ENCODE results near the gene NTN5. TPM values are rescaled to one million over a fixed set of nuclear protein-coding genes. Genes with fewer than 3 reads are reported as not detected.

NTN5 gene
- total and polyA plus RNA-seq, 2 of the 4 experiments (the other 2 are of a cell fraction), result 0.19 TPM; not detected in 1

- Histone ChIP-seq H3K18ac (ENCODE audit: low read depth, low read length) (peak within 1 kb of the TSS; percentile 71), H3K23ac (ENCODE audit: low read depth, low read length) (peak within 1 kb of the TSS; percentile 64), H3K4me3 (ENCODE audit: insufficient read depth, low read depth, low read length) (peak within 1 kb of the TSS; percentile 62), H4K8ac (ENCODE audit: low read depth in 2 of 2, low read length in 2 of 2) (peak within 1 kb of the TSS; percentile 43 to 93), H2AK9ac (replicated peaks; ENCODE audit: low read depth, low read length, poor library complexity) (peak within 1 kb of the TSS; percentile 92), H3K79me1 (ENCODE audit: low read depth in 1 of 2, low read length in 2 of 2) (peaks cover 0 to 18% of the 10 kb centered on the region in 2 experiments; a peak in 3 of 4 replicates), H2BK20ac (ENCODE audit: low read depth, low read length) (peak within 1 kb of the TSS; percentile 81), H4K5ac (ENCODE audit: low read depth, low read length) (peak within 1 kb of the TSS; percentile 72), H3K27ac (ENCODE audit: insufficient read depth, low read length) (peak within 1 kb of the TSS; percentile 81), H3K27me3 (ENCODE audit: control insufficient read depth, insufficient read depth, low read length) (no peaks in the 10 kb centered on the region), H3K36me3 (ENCODE audit: control insufficient read depth, insufficient read depth, low read length) (no peaks in the 10 kb centered on the region; the same call in 1 of the 2 replicates), H4K20me1 (ENCODE audit: insufficient read depth, low read length) (peaks cover 4% of the 10 kb centered on the region; the same call in 1 of the 2 replicates), H2AFZ (replicated peaks; ENCODE audit: low read length, poor library complexity) (peak within 1 kb of the TSS; percentile 95), H2BK5ac (ENCODE audit: low read depth, low read length, poor library complexity, severe bottlenecking) (peak within 1 kb of the TSS; percentile 76), H4K91ac (ENCODE audit: insufficient read depth, low read depth, low read length) (peak within 1 kb of the TSS; percentile 77), H3K4me1 (ENCODE audit: control insufficient read depth, insufficient read depth, low read length) (peaks cover 28% of the 10 kb centered on the region), H2BK15ac (ENCODE audit: low read depth, low read length) (peak within 1 kb of the TSS; percentile 77; the same call in 2 of the 3 replicates), H3K9me3 (ENCODE audit: control insufficient read depth, insufficient read depth, low read length) (no peaks in the 10 kb centered on the region), H2AK5ac (ENCODE audit: low read depth, low read length) (peak within 1 kb of the TSS; percentile 78), H2BK120ac (ENCODE audit: low read depth, low read length) (peak within 1 kb of the TSS; percentile 50), H3K56ac (ENCODE audit: extremely low read depth, insufficient read depth, low read length) (peak within 1 kb of the TSS; percentile 84; the same call in 1 of the 2 replicates), H3K4me2 (ENCODE audit: low read depth, low read length) (peak within 1 kb of the TSS; percentile 91), H3K9ac (ENCODE audit: low read depth, low read length) (peak within 1 kb of the TSS; percentile 60), H3K14ac (replicated peaks; ENCODE audit: low read depth, low read length) (peak within 1 kb of the TSS; percentile 65), H3K4ac (ENCODE audit: low read depth, low read length) (peak within 1 kb of the TSS; percentile 96), H3K9me1 (ENCODE audit: insufficient read depth, low read length) (peaks cover 24% of the 10 kb centered on the region)
- intact Hi-C loops (cut with micrococcal nuclease), result no loop called here
- POLR2A ChIA-PET (ENCODE audit: unreplicated experiment), result interaction anchor here (0.6 to 0.7 kb wide), 3 partner anchors 18 to 174 kb away, joined by 3 read pairs; partner anchors contain the start of genes BCAT2, RPL18 and SPHK2
- CTCF ChIA-PET, result no interaction called here
- dilution Hi-C loops (cut with HindIII; ENCODE audit: low sequenced_read_pairs, unreplicated experiment), result no loop called here
- no TSS peak for BruUV-seq (replicated peaks)
- TF ChIP-seq CTCF (conservative IDR thresholded peaks at IDR 0.05; ENCODE audit: low read depth, low read length), result no peak
- TF ChIP-seq POLR2A (IDR thresholded peaks at IDR 0.05; ENCODE audit: low read depth, low read length), result no peak
- peak; percentile 57; the same call in 1 of the 2 replicates for TF ChIP-seq CEBPB (IDR thresholded peaks at IDR 0.05; ENCODE audit: low read depth, low read length)
- TF ChIP-seq, protein P1, sequence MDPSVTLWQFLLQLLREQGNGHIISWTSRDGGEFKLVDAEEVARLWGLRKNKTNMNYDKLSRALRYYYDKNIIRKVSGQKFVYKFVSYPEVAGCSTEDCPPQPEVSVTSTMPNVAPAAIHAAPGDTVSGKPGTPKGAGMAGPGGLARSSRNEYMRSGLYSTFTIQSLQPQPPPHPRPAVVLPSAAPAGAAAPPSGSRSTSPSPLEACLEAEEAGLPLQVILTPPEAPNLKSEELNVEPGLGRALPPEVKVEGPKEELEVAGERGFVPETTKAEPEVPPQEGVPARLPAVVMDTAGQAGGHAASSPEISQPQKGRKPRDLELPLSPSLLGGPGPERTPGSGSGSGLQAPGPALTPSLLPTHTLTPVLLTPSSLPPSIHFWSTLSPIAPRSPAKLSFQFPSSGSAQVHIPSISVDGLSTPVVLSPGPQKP (IDR thresholded peaks at IDR 0.05; ENCODE audit: borderline replicate concordance, low read depth, low read length), result no peak
- no peak for TF ChIP-seq MAZ (IDR thresholded peaks at IDR 0.05; ENCODE audit: borderline replicate concordance, low read depth, low read length)
- TF ChIP-seq RCOR1 (IDR thresholded peaks at IDR 0.05; ENCODE audit: insufficient replicate concordance, low read length), result no peak
- in situ Hi-C loops (cut with MboI; ENCODE audit: low sequenced_read_pairs), result no loop called here
- DNase-seq, result no peak
- ATAC-seq (ENCODE audit: low read depth), result 0 out of 2 replicates have a peak, but pooled peaks have one; percentile 3
- WGBS, 2 experiments (ENCODE audit: extremely low coverage in 2 of 2, insufficient read length in 1 of 2), result 1% methylated on average over 27 of the region's 40 CpGs; no CpG with 5 or more reads in 1 of the 2 experiments
Observed at GRCh38 chr19:48636859-48637448, 35.9 kb downstream of the NTN5 start, which contains the start of gene DBP. Gene DBP, minus strand, starts transcription at chr19:48637379. Its CDS starts 385 bp downstream, at chr19:48636994.

Data from IMR-90 (cell line).